ENCODE measurements around the gene SCFD2. TPM values are rescaled to one million over a fixed set of nuclear protein-coding genes. Genes with fewer than 3 reads are reported as not detected.

The SCFD2 gene
- polyA plus RNA-seq, 3 donors from 2014 or later: 13.0 to 22.8 (median 21.4) TPM

- peaks cover 0 to 2% (median 0%) of the 10 kb centered on the region in 3 donors for H3K27me3 Mint-ChIP-seq (ENCODE audit: low read depth in 3 of 3)
- H3K9me3 Mint-ChIP-seq: no peaks in the 10 kb centered on the region
- H3K27ac Mint-ChIP-seq: no peak overlapping the region
These were observed 486.4 kb downstream of the SCFD2 start for GRCh38 chr4:52879471-52879870.

DNA sequence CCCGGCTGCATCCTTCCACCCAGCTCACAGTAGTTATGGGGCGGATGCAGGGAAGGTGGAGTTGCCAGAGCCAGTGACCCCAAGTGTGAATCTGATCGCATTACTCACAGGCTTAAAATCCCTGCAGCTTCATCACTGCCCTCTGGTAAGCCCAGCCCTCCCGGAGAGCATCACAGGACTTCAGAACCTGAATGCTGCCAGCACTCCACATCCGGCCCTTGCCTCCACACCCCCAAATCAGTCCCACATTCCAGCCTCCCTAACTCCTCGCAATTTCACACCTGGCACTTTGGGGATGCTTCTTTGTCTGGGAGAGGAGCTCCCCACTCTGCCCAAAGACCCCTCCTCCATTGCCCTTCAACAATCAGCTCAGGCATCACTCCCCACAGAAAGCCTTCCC, 488.2 kb downstream of the SCFD2 start:
- no peak for DNase-seq
- Mint-ChIP-seq H3K4me1 (peaks cover 0 to 4% of the 10 kb centered on the region in 2 donors), H3K4me3 (no peak overlapping the region), H3K27me3 (ENCODE audit: low read depth in 3 of 3) (peaks cover 0 to 2% (median 0%) of the 10 kb centered on the region in 3 donors), H3K9me3 (no peaks in the 10 kb centered on the region), H3K27ac (no peak overlapping the region), H3K36me3 (peaks cover 17 to 35% (median 19%) of the 10 kb centered on the region in 3 donors)

More at GRCh38 chr4:52879471-52879870, 486.4 kb downstream of the SCFD2 start:
- Mint-ChIP-seq H3K4me3 (no peak overlapping the region), H3K4me1 (peaks cover 0 to 4% of the 10 kb centered on the region in 2 donors), H3K36me3 (peaks cover 11 to 29% (median 22%) of the 10 kb centered on the region in 3 donors)
- DNase-seq: no peak

DNA sequence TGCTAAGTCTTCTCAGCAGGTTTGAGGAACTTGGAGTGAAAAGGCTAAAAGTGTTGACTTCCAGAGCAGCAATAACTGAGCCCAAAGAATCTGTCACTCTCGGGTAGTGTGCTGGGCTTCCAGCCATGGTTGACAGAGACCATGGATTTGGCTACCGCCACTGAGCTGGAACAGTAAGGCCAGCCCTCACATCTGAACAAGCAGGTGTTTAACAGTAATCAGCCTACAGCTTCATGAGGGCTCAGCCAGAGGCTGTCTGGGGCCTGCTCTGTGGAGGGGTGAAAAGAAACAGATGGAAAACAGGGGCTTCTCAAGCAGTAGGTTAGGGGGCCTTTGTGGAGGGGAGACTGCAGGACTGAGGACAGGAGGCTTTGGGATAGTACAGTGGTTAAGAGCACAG, 488.8 kb downstream of the SCFD2 start:
- Mint-ChIP-seq H3K27me3 (ENCODE audit: low read depth in 3 of 3) (peaks cover 0 to 2% (median 0%) of the 10 kb centered on the region in 3 donors), H3K27ac (no peak overlapping the region), H3K4me3 (no peak overlapping the region)

DNA sequence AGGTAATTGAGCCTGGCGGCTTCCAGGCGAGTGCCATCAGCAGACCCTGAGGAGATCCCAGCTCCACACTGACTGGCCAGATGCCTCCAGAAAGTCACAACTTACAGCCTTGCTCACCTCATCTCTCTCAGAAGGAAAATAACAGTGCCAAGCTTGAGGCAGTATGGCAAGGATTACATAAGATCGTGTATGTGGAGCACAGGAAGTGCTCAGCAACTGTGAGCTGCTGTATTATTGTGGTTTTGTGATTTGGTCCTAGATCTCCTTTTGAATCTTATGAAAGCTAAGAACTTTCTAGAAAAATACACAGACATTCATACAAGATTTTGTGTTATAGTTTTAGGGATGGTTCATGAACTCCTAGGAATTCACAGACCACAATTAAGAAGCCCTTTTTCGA, 489.8 kb downstream of the SCFD2 start:
- no peak for DNase-seq
- peaks cover 0 to 2% (median 0%) of the 10 kb centered on the region in 3 donors for H3K27me3 Mint-ChIP-seq (ENCODE audit: low read depth in 3 of 3)
- no peak overlapping the region for H3K27ac Mint-ChIP-seq

More for the DNA sequence above, 488.8 kb downstream of the SCFD2 start:
- H3K36me3 Mint-ChIP-seq: peaks cover 22 to 38% (median 24%) of the 10 kb centered on the region in 3 donors
- peaks cover 0 to 4% of the 10 kb centered on the region in 2 donors for H3K4me1 Mint-ChIP-seq
- no peaks in the 10 kb centered on the region for H3K9me3 Mint-ChIP-seq
- DNase-seq: no peak

DNA sequence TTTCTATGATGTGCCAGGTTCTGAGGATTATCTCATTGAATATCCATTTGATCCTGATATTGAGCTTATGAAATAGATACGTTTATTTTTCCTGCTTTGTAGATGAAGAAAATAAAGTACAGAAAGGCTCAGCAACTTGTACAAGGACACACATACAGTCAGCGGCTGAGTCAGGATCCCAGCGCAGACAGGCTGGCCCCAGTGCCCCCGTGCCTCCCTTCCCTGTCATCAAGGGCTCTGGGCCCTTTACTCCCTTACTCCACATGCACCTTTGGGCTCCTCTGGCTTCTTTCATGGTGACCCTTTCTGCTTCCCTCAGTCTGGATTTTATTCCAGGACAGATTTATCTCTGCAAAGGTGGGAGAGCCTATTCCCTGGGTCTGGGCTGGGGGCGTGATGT, 490.9 kb downstream of the SCFD2 start:
- Mint-ChIP-seq H3K4me3 (no peak overlapping the region), H3K9me3 (no peaks in the 10 kb centered on the region), H3K27me3 (ENCODE audit: low read depth in 3 of 3) (peaks cover 0 to 2% (median 0%) of the 10 kb centered on the region in 3 donors), H3K36me3 (peaks cover 19 to 37% (median 21%) of the 10 kb centered on the region in 3 donors), H3K4me1 (no peaks in the 10 kb centered on the region), H3K27ac (no peak overlapping the region)
- DNase-seq: no peak

More for the DNA sequence above, 489.8 kb downstream of the SCFD2 start:
- no peaks in the 10 kb centered on the region for H3K4me1 Mint-ChIP-seq
- no peaks in the 10 kb centered on the region for H3K9me3 Mint-ChIP-seq
- H3K36me3 Mint-ChIP-seq: peaks cover 17 to 35% (median 19%) of the 10 kb centered on the region in 3 donors
- H3K4me3 Mint-ChIP-seq: no peak overlapping the region

DNA sequence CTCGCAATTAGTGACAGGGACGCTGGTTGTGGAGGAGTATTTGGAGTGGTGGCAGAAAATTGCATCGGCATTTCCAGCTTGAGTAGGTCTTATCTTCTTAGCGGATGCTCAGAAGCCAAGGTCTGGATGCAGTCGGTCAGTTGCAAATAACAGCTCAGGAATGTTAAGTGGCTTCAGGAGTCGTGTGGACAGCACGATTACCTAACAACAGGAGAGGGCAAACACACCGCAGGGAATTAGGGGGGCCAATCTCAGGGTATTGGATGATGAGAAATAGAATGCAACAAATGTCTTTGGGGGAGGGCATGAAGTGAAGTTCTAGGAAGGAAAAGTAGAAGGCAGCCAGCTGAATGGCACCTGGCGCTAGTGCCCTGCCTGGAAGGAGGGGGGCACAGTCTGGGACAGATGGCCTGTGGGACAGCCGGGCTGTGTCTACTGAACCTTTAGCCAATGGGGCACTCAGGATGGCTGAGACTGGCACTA, 492.0 kb downstream of the SCFD2 start:
- H3K4me1 Mint-ChIP-seq: no peaks in the 10 kb centered on the region
- DNase-seq: no peak
- H3K4me3 Mint-ChIP-seq: no peak overlapping the region
- H3K27ac Mint-ChIP-seq: no peak overlapping the region
- peaks cover 0 to 2% (median 0%) of the 10 kb centered on the region in 3 donors for H3K27me3 Mint-ChIP-seq (ENCODE audit: low read depth in 3 of 3)
- H3K36me3 Mint-ChIP-seq: peaks cover 19 to 37% (median 21%) of the 10 kb centered on the region in 3 donors
- H3K9me3 Mint-ChIP-seq: no peaks in the 10 kb centered on the region

DNA sequence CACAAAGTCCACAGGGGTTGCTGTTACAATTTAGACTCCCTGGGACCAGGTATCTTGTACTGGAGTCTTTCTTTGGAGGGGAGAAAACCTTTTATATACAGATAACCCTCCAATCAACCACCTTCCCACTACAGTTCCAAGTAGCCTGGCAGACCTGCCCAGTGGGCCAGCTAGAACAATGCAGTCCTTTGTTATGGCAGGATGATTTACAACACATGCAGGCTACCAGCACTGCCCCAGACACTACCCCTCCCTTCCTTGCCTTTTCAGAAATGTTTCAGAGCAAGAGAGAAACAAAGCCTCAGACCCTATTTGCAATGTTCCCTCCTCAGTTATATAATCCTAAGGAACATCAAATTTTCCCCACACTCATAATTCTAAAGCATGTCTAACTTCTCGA, 492.7 kb downstream of the SCFD2 start:
- Mint-ChIP-seq H3K4me1 (no peaks in the 10 kb centered on the region), H3K4me3 (no peak overlapping the region), H3K9me3 (no peaks in the 10 kb centered on the region), H3K36me3 (peaks cover 19 to 37% (median 25%) of the 10 kb centered on the region in 3 donors), H3K27me3 (ENCODE audit: low read depth in 3 of 3) (peaks cover 0 to 2% (median 0%) of the 10 kb centered on the region in 3 donors), H3K27ac (no peak overlapping the region)
- no peak for DNase-seq

- H3K4me3 Mint-ChIP-seq: no peak overlapping the region
- H3K4me1 Mint-ChIP-seq: no peaks in the 10 kb centered on the region
- H3K36me3 Mint-ChIP-seq: peaks cover 16 to 30% (median 25%) of the 10 kb centered on the region in 3 donors
- no peaks in the 10 kb centered on the region for H3K9me3 Mint-ChIP-seq
- DNase-seq: no peak
- H3K27me3 Mint-ChIP-seq (ENCODE audit: low read depth in 3 of 3): peaks cover 0 to 2% (median 0%) of the 10 kb centered on the region in 3 donors
- no peak overlapping the region for H3K27ac Mint-ChIP-seq
These were observed 495.6 kb downstream of the SCFD2 start for GRCh38 chr4:52870225-52870624.

DNA sequence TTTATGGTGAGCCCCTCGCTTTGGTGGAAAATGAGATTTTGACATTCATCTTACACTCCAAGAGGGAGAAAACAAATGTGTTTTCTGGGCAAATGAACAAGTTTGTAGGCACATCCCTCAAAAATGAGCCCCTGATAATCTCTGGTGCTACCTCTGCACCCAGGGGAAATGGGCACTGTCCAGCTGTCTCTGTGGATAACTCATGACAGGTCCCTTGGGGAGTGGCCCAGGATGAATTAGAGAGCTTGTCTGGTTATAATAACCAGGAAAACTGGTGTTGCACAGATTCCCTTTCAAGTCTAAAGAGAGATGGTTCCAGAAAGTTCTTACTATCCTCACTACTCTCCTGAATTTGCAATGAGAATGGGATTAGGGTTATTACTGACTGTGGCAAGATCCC, 496.2 kb downstream of the SCFD2 start:
- H3K9me3 Mint-ChIP-seq: no peaks in the 10 kb centered on the region
- no peak for DNase-seq
- no peak overlapping the region for H3K4me3 Mint-ChIP-seq
- H3K4me1 Mint-ChIP-seq: no peaks in the 10 kb centered on the region
- H3K36me3 Mint-ChIP-seq: peaks cover 16 to 29% (median 25%) of the 10 kb centered on the region in 3 donors
- H3K27me3 Mint-ChIP-seq (ENCODE audit: low read depth in 3 of 3): peaks cover 0 to 2% (median under 1%) of the 10 kb centered on the region in 3 donors
- H3K27ac Mint-ChIP-seq: no peak overlapping the region

DNA sequence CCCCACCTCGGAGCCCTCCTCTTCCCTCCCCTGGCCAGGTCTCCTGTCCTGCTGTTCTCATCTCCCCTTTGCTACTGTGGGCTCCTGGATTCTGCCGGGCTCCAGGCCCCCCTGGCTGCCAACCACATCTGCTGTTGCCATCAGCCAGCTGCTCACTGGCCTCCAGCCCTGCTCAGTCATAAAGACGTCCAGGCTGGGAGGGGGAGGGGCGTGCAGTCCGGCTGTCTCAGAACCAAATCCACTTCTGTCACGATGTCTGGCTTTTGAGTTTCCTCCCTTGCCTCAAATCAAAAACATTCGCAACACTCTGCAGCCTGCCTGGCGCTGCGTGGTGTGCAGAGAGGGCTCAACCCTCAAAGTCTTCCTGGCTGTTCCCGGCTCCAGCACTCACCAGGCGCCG, 496.7 kb downstream of the SCFD2 start:
- H3K4me1 Mint-ChIP-seq: no peaks in the 10 kb centered on the region
- H3K9me3 Mint-ChIP-seq: no peaks in the 10 kb centered on the region
- no peak overlapping the region for H3K27ac Mint-ChIP-seq
- H3K4me3 Mint-ChIP-seq: no peak overlapping the region
- peaks cover 16 to 25% (median 25%) of the 10 kb centered on the region in 3 donors for H3K36me3 Mint-ChIP-seq
- DNase-seq: no peak
- H3K27me3 Mint-ChIP-seq (ENCODE audit: low read depth in 3 of 3): peaks cover 0 to 2% (median 2%) of the 10 kb centered on the region in 3 donors

- Mint-ChIP-seq H3K4me1 (peaks cover 0 to 1% of the 10 kb centered on the region in 2 donors), H3K27ac (no peak overlapping the region), H3K27me3 (ENCODE audit: low read depth in 3 of 3) (peaks cover 0 to 8% (median 5%) of the 10 kb centered on the region in 3 donors), H3K9me3 (no peaks in the 10 kb centered on the region), H3K4me3 (no peak overlapping the region), H3K36me3 (peaks cover 11 to 20% (median 16%) of the 10 kb centered on the region in 3 donors)
- no peak for DNase-seq
These were observed 497.7 kb downstream of the SCFD2 start for GRCh38 chr4:52868133-52868532.

DNA sequence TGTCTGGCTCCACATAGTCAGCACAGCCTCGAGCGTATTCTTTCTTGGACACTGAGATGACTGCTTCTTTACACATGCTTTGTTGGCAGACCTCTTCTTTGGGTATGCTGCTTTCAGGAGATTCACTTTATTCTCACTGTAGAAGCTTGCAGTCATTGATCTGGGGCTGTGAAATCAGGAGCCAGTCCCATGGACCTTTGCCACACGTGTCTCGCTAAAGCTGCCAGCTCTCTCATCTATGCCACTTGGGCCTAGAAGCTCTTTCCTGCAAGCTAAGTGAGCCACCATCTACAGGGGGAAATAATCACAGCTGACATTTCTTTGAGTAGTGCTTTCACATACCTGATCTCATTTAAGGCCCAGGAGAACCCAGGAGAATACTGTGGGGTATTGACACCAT, 498.7 kb downstream of the SCFD2 start:
- DNase-seq: no peak
- no peak overlapping the region for H3K4me3 Mint-ChIP-seq
- no peak overlapping the region for H3K27ac Mint-ChIP-seq
- peaks cover 0 to 11% (median 5%) of the 10 kb centered on the region in 3 donors for H3K27me3 Mint-ChIP-seq (ENCODE audit: low read depth in 3 of 3)
- peaks cover 5 to 14% (median 9%) of the 10 kb centered on the region in 3 donors for H3K36me3 Mint-ChIP-seq
- no peaks in the 10 kb centered on the region for H3K9me3 Mint-ChIP-seq
- H3K4me1 Mint-ChIP-seq: peaks cover 0 to 3% of the 10 kb centered on the region in 2 donors

DNA sequence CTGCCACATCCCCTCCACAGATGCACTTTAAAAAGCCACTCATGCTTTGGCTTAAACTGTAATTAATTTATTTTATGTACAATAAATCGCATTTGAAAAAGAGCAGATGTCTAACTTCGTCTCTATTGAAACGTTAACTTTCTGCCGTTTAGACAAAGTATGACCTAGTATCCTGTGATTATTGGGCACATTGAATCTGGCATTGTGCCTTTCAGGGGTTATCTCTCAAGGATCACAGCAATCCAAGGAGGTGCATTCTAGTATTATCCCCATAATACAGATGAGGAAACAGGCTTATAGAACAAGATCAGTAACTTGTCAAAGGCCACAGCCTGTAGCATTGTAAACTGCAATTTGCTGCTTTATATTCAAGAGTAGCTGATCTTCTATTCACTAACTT, 499.1 kb downstream of the SCFD2 start:
- peaks cover 3 to 13% (median 8%) of the 10 kb centered on the region in 3 donors for H3K36me3 Mint-ChIP-seq
- H3K4me1 Mint-ChIP-seq: peaks cover under 1 to 3% of the 10 kb centered on the region in 2 donors
- no peak overlapping the region for H3K27ac Mint-ChIP-seq
- DNase-seq: no peak
- peaks cover 0 to 12% (median 5%) of the 10 kb centered on the region in 3 donors for H3K27me3 Mint-ChIP-seq (ENCODE audit: low read depth in 3 of 3)
- no peak overlapping the region for H3K4me3 Mint-ChIP-seq
- H3K9me3 Mint-ChIP-seq: no peaks in the 10 kb centered on the region

GRCh38 chr4:52865300-52865699, 500.6 kb downstream of the SCFD2 start:
- peaks cover 5 to 24% (median 6%) of the 10 kb centered on the region in 3 donors for H3K27me3 Mint-ChIP-seq (ENCODE audit: low read depth in 3 of 3)
- peaks cover 0 to 2% (median 0%) of the 10 kb centered on the region in 6 donors for H3K9me3 Mint-ChIP-seq
- H3K27ac Mint-ChIP-seq: no peak overlapping the region
- H3K36me3 Mint-ChIP-seq: peaks cover 0 to 4% (median 0%) of the 10 kb centered on the region in 3 donors
- H3K4me1 Mint-ChIP-seq: peaks cover 12% of the 10 kb centered on the region in 2 donors
- no peak overlapping the region for H3K4me3 Mint-ChIP-seq
- no peak for DNase-seq

GRCh38 chr4:52864793-52865192, 501.1 kb downstream of the SCFD2 start:
- Mint-ChIP-seq H3K27me3 (ENCODE audit: low read depth in 3 of 3) (peaks cover 5 to 26% (median 6%) of the 10 kb centered on the region in 3 donors), H3K4me1 (peaks cover 12% of the 10 kb centered on the region in 2 donors), H3K9me3 (peaks cover 0 to 2% (median 0%) of the 10 kb centered on the region in 6 donors), H3K27ac (no peak overlapping the region), H3K36me3 (peaks cover 0 to 4% (median 0%) of the 10 kb centered on the region in 3 donors), H3K4me3 (no peak overlapping the region)
- DNase-seq: no peak

All from immature natural killer cell (primary cell).